OCI-LY3 (cell line): ENCODE data around the gene PRKAG3.

ENCODE experiments used
- H2AFZ ChIP-seq: fragments of 200-600, 300-600 bp; shearing (Covaris generic); 2 replicates; pipeline ENCODE4 v1.6.0; 2014; ENCODE audit warnings: antibody characterized with exemption, low read depth, low read length
- H3K27ac ChIP-seq: fragments of 200-600, 300-600 bp; sonication (generic); 2 replicates; pipeline ENCODE4 v1.5.1; 2014; ENCODE audit warnings: mild to moderate bottlenecking, low read length, moderate library complexity, mixed read lengths
- H3K27me3 ChIP-seq: fragments of 200-600, 300-600 bp; sonication (generic); 2 replicates; pipeline ENCODE4 v1.6.1; 2014; ENCODE audit warnings: low read depth, low read length, mixed read lengths
- H3K36me3 ChIP-seq: fragments of 200-600, 300-600 bp; sonication (generic); replicated peaks from 2 replicates; pipeline ENCODE3; 2014; ENCODE audit warnings: low read depth, low read length, mixed read lengths
- H3K4me1 ChIP-seq: fragments of 300-600, 200-600 bp; sonication (generic); 2 replicates; pipeline ENCODE4 v1.6.1; 2014; ENCODE audit warnings: low read length, mixed read lengths
- H3K4me2 ChIP-seq: fragments of 200-600, 300-600 bp; sonication (generic); 2 replicates; pipeline ENCODE4 v1.6.1; 2014; ENCODE audit warnings: low read length, mixed read lengths
- H3K4me3 ChIP-seq: fragments of 300-600, 200-600 bp; sonication (generic); 2 replicates; pipeline ENCODE4 v1.5.1; 2014; ENCODE audit warnings: antibody characterized with exemption, mild to moderate bottlenecking, low read length, moderate library complexity
- H3K79me2 ChIP-seq: fragments of 300-600, 200-600 bp; shearing (Covaris generic); 2 replicates; pipeline ENCODE4 v1.6.1; 2014; ENCODE audit warnings: mild to moderate bottlenecking, low read length, mixed read lengths
- H3K9ac ChIP-seq: fragments of 300-600, 200-600 bp; shearing (Covaris generic); 2 replicates; pipeline ENCODE4 v1.6.0; 2014; ENCODE audit warnings: mild to moderate bottlenecking, low read length, moderate library complexity
- H3K9me3 ChIP-seq: fragments of 200-600, 300-600 bp; shearing (Covaris generic); 2 replicates; pipeline ENCODE4 v1.6.1; 2014; ENCODE audit warnings: low read length, mixed read lengths; ENCODE audit not compliant: insufficient read depth
- H4K20me1 ChIP-seq: fragments of 200-600, 300-600 bp; sonication (generic); 2 replicates; pipeline ENCODE4 v1.6.1; 2016; ENCODE audit warnings: low read length, mixed read lengths; ENCODE audit not compliant: insufficient read depth
- EZH2phosphoT487 ChIP-seq: fragments of 200-600 bp; shearing (Covaris generic); IDR thresholded peaks from 2 replicates; pipeline ENCODE4 v1.6.1; 2018; ENCODE audit warnings: antibody characterized with exemption, mixed run types, low read depth
- TF ChIP-seq, protein P1 (sequence below): fragments of 200-600, 300-600 bp; sonication (generic); IDR thresholded peaks from 2 replicates; pipeline ENCODE4 v1.5.1; 2014; ENCODE audit warnings: antibody characterized with exemption, low read length, low read depth

The PRKAG3 gene

GRCh38 chr2:218831378-218831990 lies at the start of gene PRKAG3:
PRKAG3 (minus strand) TSS chr2:218831803.
- Histone ChIP-seq H4K20me1 (no peaks in the 10 kb centered on the region), H2AFZ (no peak within 1 kb of the TSS), H3K4me2 (no peak within 1 kb of the TSS)

GRCh38 chr2:218880859-218881594 lies 49.4 kb upstream of the PRKAG3 start:
- Histone ChIP-seq H3K4me3 (peak overlapping the region; percentile 99), H3K9ac (peak overlapping the region; percentile 98), H3K27me3 (no peaks in the 10 kb centered on the region), H4K20me1 (no peaks in the 10 kb centered on the region), H2AFZ (no peak overlapping the region), H3K79me2 (peaks cover 50% of the 10 kb centered on the region), H3K4me1 (peaks cover 76% of the 10 kb centered on the region), H3K27ac (peak overlapping the region; percentile 98), H3K36me3 (peaks cover 34% of the 10 kb centered on the region), H3K9me3 (no peaks in the 10 kb centered on the region), H3K4me2 (peak overlapping the region; percentile 95)
- TF ChIP-seq EZH2phosphoT487, result no peak
- TF ChIP-seq, protein P1, sequence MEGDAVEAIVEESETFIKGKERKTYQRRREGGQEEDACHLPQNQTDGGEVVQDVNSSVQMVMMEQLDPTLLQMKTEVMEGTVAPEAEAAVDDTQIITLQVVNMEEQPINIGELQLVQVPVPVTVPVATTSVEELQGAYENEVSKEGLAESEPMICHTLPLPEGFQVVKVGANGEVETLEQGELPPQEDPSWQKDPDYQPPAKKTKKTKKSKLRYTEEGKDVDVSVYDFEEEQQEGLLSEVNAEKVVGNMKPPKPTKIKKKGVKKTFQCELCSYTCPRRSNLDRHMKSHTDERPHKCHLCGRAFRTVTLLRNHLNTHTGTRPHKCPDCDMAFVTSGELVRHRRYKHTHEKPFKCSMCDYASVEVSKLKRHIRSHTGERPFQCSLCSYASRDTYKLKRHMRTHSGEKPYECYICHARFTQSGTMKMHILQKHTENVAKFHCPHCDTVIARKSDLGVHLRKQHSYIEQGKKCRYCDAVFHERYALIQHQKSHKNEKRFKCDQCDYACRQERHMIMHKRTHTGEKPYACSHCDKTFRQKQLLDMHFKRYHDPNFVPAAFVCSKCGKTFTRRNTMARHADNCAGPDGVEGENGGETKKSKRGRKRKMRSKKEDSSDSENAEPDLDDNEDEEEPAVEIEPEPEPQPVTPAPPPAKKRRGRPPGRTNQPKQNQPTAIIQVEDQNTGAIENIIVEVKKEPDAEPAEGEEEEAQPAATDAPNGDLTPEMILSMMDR, result no peak

More at GRCh38 chr2:218831378-218831990, at the start of gene PRKAG3:
- Histone ChIP-seq H3K27ac (no peak within 1 kb of the TSS), H3K9ac (no peak within 1 kb of the TSS), H3K27me3 (peaks cover 9% of the 10 kb centered on the region; the same call in 1 of the 2 replicates), H3K4me3 (no peak within 1 kb of the TSS), H3K4me1 (peaks cover 8% of the 10 kb centered on the region; the same call in 1 of the 2 replicates), H3K36me3 (no peaks in the 10 kb centered on the region), H3K9me3 (no peaks in the 10 kb centered on the region), H3K79me2 (no peaks in the 10 kb centered on the region)
- no peak for TF ChIP-seq EZH2phosphoT487
- TF ChIP-seq, protein P1, result no peak

DNA sequence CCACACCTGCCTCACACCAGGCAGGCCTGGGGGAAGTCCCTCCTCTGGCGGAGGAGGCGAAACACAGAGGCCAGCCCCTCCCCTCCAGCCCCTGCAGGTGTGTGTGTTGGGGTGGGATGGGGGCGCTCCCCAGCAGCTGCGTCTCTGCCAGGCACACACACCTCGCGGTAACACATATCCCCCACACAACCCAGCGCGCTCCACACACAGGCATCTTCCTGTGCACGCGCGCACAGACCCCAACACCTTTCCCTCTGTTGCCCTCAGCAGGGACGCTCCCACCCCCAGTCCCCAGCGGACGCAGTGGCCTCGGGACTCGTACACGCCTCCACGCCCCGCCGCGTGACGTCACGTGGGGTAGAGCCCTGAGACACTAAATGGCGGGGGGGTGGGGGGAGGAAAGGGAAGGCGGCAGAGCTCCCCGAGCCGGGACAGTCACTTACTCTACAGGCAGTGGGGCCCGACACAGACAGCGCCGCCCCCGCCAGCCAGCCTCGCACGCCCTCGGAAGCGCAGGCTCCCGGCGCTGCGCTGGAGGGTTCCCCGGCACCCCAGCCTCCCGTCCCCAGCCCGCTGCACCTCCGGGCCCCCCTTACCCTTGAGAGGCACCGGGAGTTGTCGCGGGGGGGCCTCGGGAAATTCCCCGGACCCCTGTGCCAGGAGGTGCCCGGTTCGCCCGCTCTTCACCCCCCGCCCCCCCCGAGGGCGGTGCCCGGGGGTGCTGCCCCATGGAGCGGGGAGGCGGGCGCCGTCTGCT lies 48.7 kb upstream of the PRKAG3 start, which contains the start of gene WNT10A:
TSS of gene WNT10A (plus strand) at position 751 of the 757 bp plus-strand sequence. CDS start 144 bp downstream, outside the sequence.
- Histone ChIP-seq H3K27me3 (no peaks in the 10 kb centered on the region), H3K4me1 (peaks cover 68% of the 10 kb centered on the region), H3K4me2 (peak within 1 kb of the TSS; percentile 95), H3K79me2 (peaks cover 46% of the 10 kb centered on the region), H3K27ac (peak within 1 kb of the TSS; percentile 98), H4K20me1 (no peaks in the 10 kb centered on the region), H3K9ac (peak within 1 kb of the TSS; percentile 98), H3K9me3 (no peaks in the 10 kb centered on the region), H3K36me3 (peaks cover 30% of the 10 kb centered on the region), H3K4me3 (peak within 1 kb of the TSS; percentile 99), H2AFZ (no peak within 1 kb of the TSS)
- TF ChIP-seq, protein P1, result no peak
- TF ChIP-seq EZH2phosphoT487, result no peak

- H3K9ac ChIP-seq, result peak overlapping the region; percentile 98
- peaks cover 63% of the 10 kb centered on the region for H3K4me1 ChIP-seq
- TF ChIP-seq EZH2phosphoT487, result no peak
- TF ChIP-seq, protein P1, result no peak
- peak overlapping the region; percentile 98 for H3K27ac ChIP-seq
- peaks cover 27% of the 10 kb centered on the region for H3K36me3 ChIP-seq
- H3K9me3 ChIP-seq, result no peaks in the 10 kb centered on the region
- no peaks in the 10 kb centered on the region for H4K20me1 ChIP-seq
- peak overlapping the region; percentile 95 for H3K4me2 ChIP-seq
- no peak overlapping the region for H2AFZ ChIP-seq
- peaks cover 42% of the 10 kb centered on the region for H3K79me2 ChIP-seq
- no peaks in the 10 kb centered on the region for H3K27me3 ChIP-seq
- H3K4me3 ChIP-seq, result peak overlapping the region; percentile 99
These were observed 48.1 kb upstream of the PRKAG3 start for GRCh38 chr2:218879776-218880101.
